ENCODE measurements around the gene GNPTAB. TPM values are rescaled to one million over a fixed set of nuclear protein-coding genes. Genes with fewer than 3 reads are reported as not detected.

Gene GNPTAB
- total and polyA plus RNA-seq, 2 of the 4 experiments (the other 2 are of a cell fraction), result 16.0 to 24.2 TPM

DNA sequence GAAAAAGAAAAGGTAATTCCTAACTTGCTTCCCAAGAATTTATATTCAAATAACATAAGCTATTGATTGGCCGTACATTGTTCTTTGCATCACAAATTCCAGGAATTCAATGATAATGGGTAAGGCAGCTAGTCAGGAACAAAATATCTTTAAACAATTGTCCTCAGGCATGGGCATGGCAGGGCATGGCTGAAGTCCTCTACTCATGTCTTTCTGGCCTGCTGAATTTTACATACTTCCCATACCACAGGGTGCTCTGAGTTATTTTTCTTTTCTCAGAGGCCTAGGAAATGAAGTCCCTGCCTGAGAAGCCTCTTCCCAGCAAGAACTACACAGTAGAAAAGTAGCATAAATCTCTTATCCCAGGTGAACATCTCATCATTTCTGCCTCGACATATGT is 31.5 kb upstream of the GNPTAB start:
- ATAC-seq (ENCODE audit: low read depth) (peak; percentile 50), DNase-seq (no peak)
- CTCF ChIA-PET, result no interaction called here
- intact Hi-C loops (cut with micrococcal nuclease) (loop anchor here (2.0 kb wide), 1 partner anchor 15 kb away; the partner anchor contains the start of gene DRAM1), dilution Hi-C loops (cut with HindIII; ENCODE audit: low sequenced_read_pairs, unreplicated experiment) (no loop called here), in situ Hi-C loops (cut with MboI; ENCODE audit: low sequenced_read_pairs) (no loop called here)
- Histone ChIP-seq H2AFZ (replicated peaks; ENCODE audit: low read length, poor library complexity) (no peak overlapping the region), H3K27ac (ENCODE audit: insufficient read depth, low read length) (no peak overlapping the region), H3K9me1 (ENCODE audit: insufficient read depth, low read length) (no peaks in the 10 kb centered on the region), H3K14ac (replicated peaks; ENCODE audit: low read depth, low read length) (no peak overlapping the region), H3K27me3 (ENCODE audit: control insufficient read depth, insufficient read depth, low read length) (no peaks in the 10 kb centered on the region), H2BK15ac (ENCODE audit: low read depth, low read length) (no peak overlapping the region), H2BK5ac (ENCODE audit: low read depth, low read length, poor library complexity, severe bottlenecking) (peak overlapping the region; percentile 29), H4K5ac (ENCODE audit: low read depth, low read length) (no peak overlapping the region; the same call in 1 of the 2 replicates), H3K4me3 (ENCODE audit: insufficient read depth, low read depth, low read length) (no peak overlapping the region), H4K8ac (ENCODE audit: low read depth in 2 of 2, low read length in 2 of 2) (peak overlapping the region in 1 of 2 experiments; percentile 33; a peak in 2 of 4 replicates), H4K91ac (ENCODE audit: insufficient read depth, low read depth, low read length) (no peak overlapping the region), H2AK5ac (ENCODE audit: low read depth, low read length) (no peak overlapping the region), H3K36me3 (ENCODE audit: control insufficient read depth, insufficient read depth, low read length) (no peaks in the 10 kb centered on the region), H2BK20ac (ENCODE audit: low read depth, low read length) (peak overlapping the region; percentile 39; the same call in 1 of the 2 replicates), H3K4me2 (ENCODE audit: low read depth, low read length) (no peak overlapping the region), H3K9me3 (ENCODE audit: control insufficient read depth, insufficient read depth, low read length) (peaks cover 2% of the 10 kb centered on the region; the same call in 1 of the 2 replicates), H2AK9ac (replicated peaks; ENCODE audit: low read depth, low read length, poor library complexity) (no peak overlapping the region), H3K56ac (ENCODE audit: extremely low read depth, insufficient read depth, low read length) (no peak overlapping the region), H2BK120ac (ENCODE audit: low read depth, low read length) (peak overlapping the region; percentile 12; the same call in 1 of the 2 replicates), H3K4ac (ENCODE audit: low read depth, low read length) (peak overlapping the region; percentile 5; the same call in 1 of the 2 replicates), H4K20me1 (ENCODE audit: insufficient read depth, low read length) (no peaks in the 10 kb centered on the region), H3K23ac (ENCODE audit: low read depth, low read length) (no peak overlapping the region; the same call in 1 of the 2 replicates), H3K79me1 (ENCODE audit: low read depth in 1 of 2, low read length in 2 of 2) (no peaks in the 10 kb centered on the region), H3K4me1 (ENCODE audit: control insufficient read depth, insufficient read depth, low read length) (0 out of 2 replicates have a peak, but pooled peaks cover 2% of the 10 kb centered on the region), H3K18ac (ENCODE audit: low read depth, low read length) (no peak overlapping the region), H3K9ac (ENCODE audit: low read depth, low read length) (no peak overlapping the region; the same call in 1 of the 2 replicates)
- TF ChIP-seq FOS (IDR thresholded peaks at IDR 0.05; ENCODE audit: low read depth, low read length) (no peak), MXI1 (IDR thresholded peaks at IDR 0.05; ENCODE audit: borderline replicate concordance, low read depth, low read length) (no peak), BHLHE40 (IDR thresholded peaks at IDR 0.05; ENCODE audit: low read depth, low read length) (no peak), CEBPB (IDR thresholded peaks at IDR 0.05; ENCODE audit: low read depth, low read length) (no peak), CHD1 (IDR thresholded peaks at IDR 0.05; ENCODE audit: low read depth, low read length) (no peak), RFX5 (IDR thresholded peaks at IDR 0.05; ENCODE audit: low read depth, low read length) (no peak), SMC3 (IDR thresholded peaks at IDR 0.05; ENCODE audit: low read depth, low read length) (no peak), RCOR1 (IDR thresholded peaks at IDR 0.05; ENCODE audit: insufficient replicate concordance, low read length) (no peak), MAFK (IDR thresholded peaks at IDR 0.05; ENCODE audit: low read depth, low read length) (no peak), POLR2A (IDR thresholded peaks at IDR 0.05; ENCODE audit: low read depth, low read length) (no peak), RAD21 (IDR thresholded peaks at IDR 0.05; ENCODE audit: low read length) (no peak), USF2 (IDR thresholded peaks at IDR 0.05; ENCODE audit: low read depth, low read length) (no peak), NFE2L2 (IDR thresholded peaks at IDR 0.05; ENCODE audit: low read depth, low read length) (no peak), MAZ (IDR thresholded peaks at IDR 0.05; ENCODE audit: borderline replicate concordance, low read depth, low read length) (no peak)
- TF ChIP-seq, protein P1, sequence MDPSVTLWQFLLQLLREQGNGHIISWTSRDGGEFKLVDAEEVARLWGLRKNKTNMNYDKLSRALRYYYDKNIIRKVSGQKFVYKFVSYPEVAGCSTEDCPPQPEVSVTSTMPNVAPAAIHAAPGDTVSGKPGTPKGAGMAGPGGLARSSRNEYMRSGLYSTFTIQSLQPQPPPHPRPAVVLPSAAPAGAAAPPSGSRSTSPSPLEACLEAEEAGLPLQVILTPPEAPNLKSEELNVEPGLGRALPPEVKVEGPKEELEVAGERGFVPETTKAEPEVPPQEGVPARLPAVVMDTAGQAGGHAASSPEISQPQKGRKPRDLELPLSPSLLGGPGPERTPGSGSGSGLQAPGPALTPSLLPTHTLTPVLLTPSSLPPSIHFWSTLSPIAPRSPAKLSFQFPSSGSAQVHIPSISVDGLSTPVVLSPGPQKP (IDR thresholded peaks at IDR 0.05; ENCODE audit: borderline replicate concordance, low read depth, low read length), result no peak
- TF ChIP-seq, protein P2, sequence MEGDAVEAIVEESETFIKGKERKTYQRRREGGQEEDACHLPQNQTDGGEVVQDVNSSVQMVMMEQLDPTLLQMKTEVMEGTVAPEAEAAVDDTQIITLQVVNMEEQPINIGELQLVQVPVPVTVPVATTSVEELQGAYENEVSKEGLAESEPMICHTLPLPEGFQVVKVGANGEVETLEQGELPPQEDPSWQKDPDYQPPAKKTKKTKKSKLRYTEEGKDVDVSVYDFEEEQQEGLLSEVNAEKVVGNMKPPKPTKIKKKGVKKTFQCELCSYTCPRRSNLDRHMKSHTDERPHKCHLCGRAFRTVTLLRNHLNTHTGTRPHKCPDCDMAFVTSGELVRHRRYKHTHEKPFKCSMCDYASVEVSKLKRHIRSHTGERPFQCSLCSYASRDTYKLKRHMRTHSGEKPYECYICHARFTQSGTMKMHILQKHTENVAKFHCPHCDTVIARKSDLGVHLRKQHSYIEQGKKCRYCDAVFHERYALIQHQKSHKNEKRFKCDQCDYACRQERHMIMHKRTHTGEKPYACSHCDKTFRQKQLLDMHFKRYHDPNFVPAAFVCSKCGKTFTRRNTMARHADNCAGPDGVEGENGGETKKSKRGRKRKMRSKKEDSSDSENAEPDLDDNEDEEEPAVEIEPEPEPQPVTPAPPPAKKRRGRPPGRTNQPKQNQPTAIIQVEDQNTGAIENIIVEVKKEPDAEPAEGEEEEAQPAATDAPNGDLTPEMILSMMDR (conservative IDR thresholded peaks at IDR 0.05; ENCODE audit: low read depth, low read length), result no peak
- POLR2A ChIA-PET (ENCODE audit: unreplicated experiment), result no interaction called here
- no TSS peak for BruUV-seq (replicated peaks)
- no CpG with 5 or more reads among the region's 2 CpGs for WGBS, 2 experiments (ENCODE audit: extremely low coverage in 2 of 2, insufficient read length in 1 of 2)
